Adrenal gland (tissue), 12 donors: ENCODE data around the gene SBK3. TPM values are rescaled to one million over a fixed set of nuclear protein-coding genes. Genes with fewer than 3 reads are reported as not detected.
A peak's percentile ranks its signal among the peaks of the same experiment; 100 is the strongest.

ENCODE experiments used
- DNase-seq, 7 donors: peaks; one replicate each; pipeline ENCODE4 v3.0.0-alpha.2; 2019 to 2020
- H3K27ac ChIP-seq, 5 donors: fragments of 200-600 bp; sonication (generic) in 4 of 5; 1 replicate in 3 of 5; 2 replicates in 2 of 5; pipeline versions ENCODE4 v1.5.1 to v1.8.0; 2016 to 2020; ENCODE audit warnings: mild to moderate bottlenecking in 1 of 5
- H3K27me3 ChIP-seq: fragments of 200-600 bp; 2 replicates; pipeline ENCODE4 v1.8.0; 2021
- H3K36me3 ChIP-seq, 2 donors: fragments of 200-600 bp; replicated peaks in 1 of 2; 1 replicate in 1 of 2; 2 replicates in 1 of 2; pipeline versions ENCODE4 v1.5.1 to v1.8.0; 2018 to 2022
- H3K4me1 ChIP-seq, 2 donors: fragments of 200-600 bp; replicated peaks in 1 of 2; 1 replicate in 1 of 2; 2 replicates in 1 of 2; pipeline versions ENCODE4 v1.5.1 to v1.8.0; 2018 to 2021
- H3K4me3 ChIP-seq, 4 donors: fragments of 200-600 bp; sonication (generic) in 3 of 4; one replicate each; pipeline ENCODE4 v1.5.1; 2016 to 2018
- H3K9me3 ChIP-seq, 3 donors: fragments of 200-600 bp; sonication (generic) in 1 of 3; replicated peaks in 1 of 3; 1 replicate in 2 of 3; 2 replicates in 1 of 3; pipeline versions ENCODE4 v1.5.1 to v1.8.0; 2016 to 2021
- POLR2A ChIP-seq, 2 donors: fragments of 450-650 bp; IDR thresholded peaks; one replicate each; pipeline ENCODE4 v1.6.1; 2017; ENCODE audit warnings: antibody characterized with exemption in 2 of 2, mild to moderate bottlenecking in 2 of 2, moderate library complexity in 1 of 2
- WGBS, 4 donors: extraction: QIAGEN DNeasy Blood & Tissue Kit in 2 of 4; methylation state at CpG; one replicate each; pipeline versions ENCODE4 v1.1.5 to v1.1.7; 2013 to 2017; 5-methylcytosine and 5-hydroxymethylcytosine counted together
- intact Hi-C, 2 donors: fragments of 100-400 bp; cut with DNase I; formaldehyde crosslinking; loops; one replicate each; pipeline versions ENCODE4 v1.14.1 to v1.15.0; 2022 to 2023
- polyA plus RNA-seq, 3 donors: library from polyadenylated mRNA; stranded (reverse); fragments of 200-250 nt in 2 of 3; fragments of 350-450 nt in 1 of 3; fragmentation: Illumina TruSeq in 1 of 3; extraction: RNeasy Lipid Tissue Mini Kit (QIAGEN cat#74804) in 1 of 3; gene quantifications; one replicate each; pipeline ENCODE4 v1.2.3, GENCODE V29; 2013 to 2014
- total RNA-seq, 9 donors: library from RNA; depleted of rRNA in 4 of 9; stranded (reverse); fragments of >200 nt in 4 of 9; fragments of 120-200 nt in 1 of 9; fragmentation: NEBNext Ultra II Directional in 1 of 9; extraction: Animal tissue kit (Norgen Biotek cat#: 25700) in 1 of 9; gene quantifications; one replicate each; pipeline versions ENCODE4 v1.1.0 to v1.2.4, GENCODE V29; 2013 to 2023
- TF ChIP-seq, protein P1 (sequence below), 6 experiments: fragments of 450-650 bp in 4 of 6; fragments of 200-600 bp in 2 of 6; sonication (generic) in 1 of 6; IDR thresholded peaks; 1 replicate in 5 of 6; 2 replicates in 1 of 6; pipeline versions ENCODE4 v1.5.1 to v1.8.0; 2016 to 2021; ENCODE audit warnings: antibody characterized with exemption in 6 of 6, mild to moderate bottlenecking in 2 of 6, moderate library complexity in 1 of 6
- donor health status: healthy with polysubstance abuse.
- donor health status: Bipolar disorder and iron deficiency.
- donor health status: DM: yes; HTN: yes; CAD: no.
- donor health status: DM: no; HTN: no; CAD: no.
- donor health status: DM: no; HTN: no; CAD: no.
- donor health status: DM: yes; HTN: yes; CAD: no.

Gene SBK3
- total and polyA plus RNA-seq, 12 donors: 0.10 to 0.68 (median 0.18) TPM; not detected in 9

DNA sequence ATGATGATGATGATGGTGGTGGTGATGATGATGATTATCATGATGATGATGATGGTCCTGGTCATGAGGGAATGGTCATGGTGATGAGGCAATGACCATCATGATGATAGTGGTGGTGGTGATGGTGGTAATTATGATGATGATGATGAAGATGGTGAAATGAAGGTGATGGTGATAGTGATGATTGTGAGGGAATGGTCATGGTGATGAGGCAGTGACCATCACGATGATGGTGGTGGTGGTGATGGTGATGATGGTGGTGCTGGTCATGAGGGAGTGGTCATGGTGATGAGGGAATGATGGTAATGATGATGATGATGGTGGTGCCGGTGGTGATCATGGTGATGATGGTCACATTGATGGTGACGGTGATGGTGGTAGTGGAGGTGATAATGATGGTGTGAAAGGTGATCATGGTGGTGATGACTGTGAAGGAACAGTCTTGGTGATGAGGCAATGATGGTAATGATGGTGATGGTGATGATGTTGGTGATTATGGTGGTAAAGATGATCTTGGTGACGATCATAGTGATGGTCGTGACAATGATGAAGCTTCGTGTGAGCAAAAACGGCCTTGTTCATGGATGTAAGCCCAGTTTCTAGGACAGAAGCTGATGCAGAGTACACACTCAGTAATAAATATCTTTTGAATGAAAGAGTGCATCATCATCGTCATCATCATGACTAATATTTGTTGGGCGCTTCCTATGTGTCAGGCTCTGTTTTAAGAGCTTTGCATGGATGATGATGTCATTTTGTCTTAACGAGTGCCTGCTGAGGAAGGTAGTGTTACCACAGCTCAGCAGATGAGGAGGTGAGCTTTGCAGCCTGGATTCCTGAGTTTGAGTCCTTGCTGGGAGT is 25.7 kb downstream of the SBK3 start:
- no peak for TF ChIP-seq POLR2A (IDR thresholded peaks at IDR 0.05)
- TF ChIP-seq, protein P1, sequence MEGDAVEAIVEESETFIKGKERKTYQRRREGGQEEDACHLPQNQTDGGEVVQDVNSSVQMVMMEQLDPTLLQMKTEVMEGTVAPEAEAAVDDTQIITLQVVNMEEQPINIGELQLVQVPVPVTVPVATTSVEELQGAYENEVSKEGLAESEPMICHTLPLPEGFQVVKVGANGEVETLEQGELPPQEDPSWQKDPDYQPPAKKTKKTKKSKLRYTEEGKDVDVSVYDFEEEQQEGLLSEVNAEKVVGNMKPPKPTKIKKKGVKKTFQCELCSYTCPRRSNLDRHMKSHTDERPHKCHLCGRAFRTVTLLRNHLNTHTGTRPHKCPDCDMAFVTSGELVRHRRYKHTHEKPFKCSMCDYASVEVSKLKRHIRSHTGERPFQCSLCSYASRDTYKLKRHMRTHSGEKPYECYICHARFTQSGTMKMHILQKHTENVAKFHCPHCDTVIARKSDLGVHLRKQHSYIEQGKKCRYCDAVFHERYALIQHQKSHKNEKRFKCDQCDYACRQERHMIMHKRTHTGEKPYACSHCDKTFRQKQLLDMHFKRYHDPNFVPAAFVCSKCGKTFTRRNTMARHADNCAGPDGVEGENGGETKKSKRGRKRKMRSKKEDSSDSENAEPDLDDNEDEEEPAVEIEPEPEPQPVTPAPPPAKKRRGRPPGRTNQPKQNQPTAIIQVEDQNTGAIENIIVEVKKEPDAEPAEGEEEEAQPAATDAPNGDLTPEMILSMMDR (IDR thresholded peaks at IDR 0.05): no peak
- H3K4me3 ChIP-seq: no peak overlapping the region

GRCh38 chr19:55516878-55517620 is 28.3 kb downstream of the SBK3 start:
- 7 to 19% (median 10%) methylated on average over 24 to 61 of the region's 61 CpGs for WGBS, 4 donors
- no peaks in the 10 kb centered on the region for H3K9me3 ChIP-seq
- intact Hi-C loops: loop anchor here (2.0 to 10.0 kb wide), 3 partner anchors 112 to 288 kb away; no protein-coding TSS in a partner anchor
- H3K4me1 ChIP-seq: no peaks in the 10 kb centered on the region
- H3K27ac ChIP-seq: peak overlapping the region in 4 of 5 donors; percentile 55 to 82 (median 64)
- peak overlapping the region in 2 of 4 donors; percentile 37 to 63 for H3K4me3 ChIP-seq
- no peaks in the 10 kb centered on the region for H3K36me3 ChIP-seq
- TF ChIP-seq, protein P1 (IDR thresholded peaks at IDR 0.05): peak; percentile 72 to 96 (median 92)
- TF ChIP-seq POLR2A (IDR thresholded peaks at IDR 0.05): peak in 1 of 2 donors; percentile 32
- no peaks in the 10 kb centered on the region for H3K27me3 ChIP-seq
- DNase-seq: peak; percentile 92 to 97 (median 94)

More for the DNA sequence above, 25.7 kb downstream of the SBK3 start:
- no peak for DNase-seq
- WGBS, 4 donors: 74 to 91% (median 87%) methylated on average over 10 of the region's 10 CpGs
- Histone ChIP-seq H3K27me3 (no peaks in the 10 kb centered on the region), H3K4me1 (no peaks in the 10 kb centered on the region), H3K9me3 (no peaks in the 10 kb centered on the region), H3K36me3 (no peaks in the 10 kb centered on the region), H3K27ac (no peak overlapping the region)
- intact Hi-C loops: loop anchor here (5.0 to 10.0 kb wide), 2 partner anchors 113 to 285 kb away; no protein-coding TSS in a partner anchor

DNA sequence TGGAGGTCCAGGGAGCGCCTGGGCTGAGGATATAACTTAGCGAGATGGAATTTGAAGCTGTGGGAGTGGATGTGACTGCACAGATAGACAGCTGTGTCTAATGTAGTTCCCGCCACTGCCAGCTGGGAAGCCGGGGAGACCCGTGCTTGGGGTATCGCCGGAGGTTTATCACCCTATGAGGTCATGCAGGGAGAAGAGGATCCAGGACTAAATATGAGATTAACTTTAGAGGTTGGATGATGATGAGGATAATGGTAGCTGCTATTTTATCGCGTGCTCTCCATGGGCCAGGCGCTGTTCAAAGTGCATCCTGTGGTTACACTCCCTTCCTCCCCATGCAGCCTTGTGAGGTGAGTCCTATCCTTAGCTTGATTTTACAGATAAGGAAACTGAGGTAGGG is 37.2 kb downstream of the SBK3 start:
- no peaks in the 10 kb centered on the region for H3K9me3 ChIP-seq
- H3K36me3 ChIP-seq: no peaks in the 10 kb centered on the region
- H3K4me3 ChIP-seq: no peak overlapping the region
- intact Hi-C loops: loop anchor here (5.0 to 10.0 kb wide), 2 partner anchors 363 to 371 kb away; partner anchors contain the start of gene TNNT1 (in 1 of the 2)
- no peak for DNase-seq
- 69 to 73% (median 71%) methylated on average over 10 of the region's 10 CpGs for WGBS, 4 donors
- no peaks in the 10 kb centered on the region for H3K4me1 ChIP-seq
- no peaks in the 10 kb centered on the region for H3K27me3 ChIP-seq
- TF ChIP-seq POLR2A (IDR thresholded peaks at IDR 0.05): no peak
- TF ChIP-seq, protein P1 (IDR thresholded peaks at IDR 0.05): no peak
- no peak overlapping the region for H3K27ac ChIP-seq

- Histone ChIP-seq H3K4me1 (no peaks in the 10 kb centered on the region), H3K27ac (no peak overlapping the region), H3K27me3 (no peaks in the 10 kb centered on the region), H3K9me3 (no peaks in the 10 kb centered on the region), H3K4me3 (no peak overlapping the region), H3K36me3 (no peaks in the 10 kb centered on the region)
- intact Hi-C loops: loop anchor here (5.0 to 10.0 kb wide), 3 partner anchors 43 to 368 kb away; partner anchors contain the start of genes C19orf85 (in 1 of the 2), ISOC2 (in 1 of the 2) and TNNT1 (in 1 of the 2)
- 71 to 81% (median 72%) methylated on average over 11 of the region's 11 CpGs for WGBS, 4 donors
- no peak for TF ChIP-seq POLR2A (IDR thresholded peaks at IDR 0.05)
- TF ChIP-seq, protein P1 (IDR thresholded peaks at IDR 0.05): no peak
- DNase-seq: no peak
Measured at GRCh38 chr19:55504981-55505380, 40.4 kb downstream of the SBK3 start.
